H1 (cell line): ENCODE data around the gene EFCAB6. TPM values are rescaled to one million over a fixed set of nuclear protein-coding genes. Genes with fewer than 3 reads are reported as not detected.

Source experiments
- CTCF ChIA-PET: fragments of 300-600 bp; sonication (Branson Sonifier 250); formaldehyde crosslinking; loops from one replicate; lab custom pipeline; 2021; ENCODE audit not compliant: partially characterized antibody; lab: Charles Lee
- POLR2A ChIA-PET: fragments of 300-600 bp; sonication (Branson Sonifier 250); formaldehyde crosslinking; loops from one replicate; lab custom pipeline; 2021; ENCODE audit warnings: inconsistent platforms; ENCODE audit not compliant: partially characterized antibody; lab: Charles Lee
- DNase-seq, 2 experiments: peaks; one replicate each; pipeline versions ENCODE4 v3.0.0 to v3.0.0-alpha.2; 2010 to 2022; ENCODE audit warnings: low spot score in 2 of 2, low read depth in 1 of 2, mixed read lengths in 1 of 2
- FAIRE-seq: peaks from 2 replicates; lab custom pipeline; 2011; peaks lifted over from hg19 to GRCh38; lab: Jason Lieb, UNC
- H2AFZ ChIP-seq: 2 replicates; pipeline ENCODE4 v1.8.1; 2012; ENCODE audit warnings: low read length, inconsistent platforms
- H2AK5ac ChIP-seq: 2 replicates; pipeline ENCODE4 v1.6.1; 2013; ENCODE audit warnings: low read depth, low read length
- H2BK120ac ChIP-seq: replicated peaks from 2 replicates; pipeline ENCODE3; 2013; ENCODE audit warnings: low read depth, low read length, inconsistent platforms
- H2BK12ac ChIP-seq: 2 replicates; pipeline ENCODE4 v1.6.1; 2013; ENCODE audit warnings: low read depth, low read length
- H2BK15ac ChIP-seq: 2 replicates; pipeline ENCODE4 v1.6.1; 2013; ENCODE audit warnings: low read length
- H2BK20ac ChIP-seq: 2 replicates; pipeline ENCODE4 v1.6.1; 2013; ENCODE audit warnings: low read length
- H2BK5ac ChIP-seq: 2 replicates; pipeline ENCODE4 v1.6.1; 2013; ENCODE audit warnings: low read depth, low read length
- H3K14ac ChIP-seq: 2 replicates; pipeline ENCODE4 v1.6.1; 2013; ENCODE audit warnings: inconsistent platforms; ENCODE audit not compliant: insufficient read length
- H3K18ac ChIP-seq: 2 replicates; pipeline ENCODE4 v1.6.1; 2013; ENCODE audit warnings: low read length; ENCODE audit errors: extremely low read depth
- H3K23ac ChIP-seq: 2 replicates; pipeline ENCODE4 v1.6.1; 2013; ENCODE audit warnings: inconsistent platforms; ENCODE audit not compliant: insufficient read length
- H3K23me2 ChIP-seq: 2 replicates; pipeline ENCODE4 v1.6.1; 2013; ENCODE audit warnings: low read depth, low read length
- H3K27ac ChIP-seq: 2 replicates; pipeline ENCODE4 v1.6.1; 2011; ENCODE audit warnings: low read depth, low read length, inconsistent platforms
- H3K27me3 ChIP-seq, 4 experiments: replicated peaks in 1 of 4; 1 replicate in 1 of 4; 2 replicates in 3 of 4; pipeline versions ENCODE4 v1.6.1 to v1.8.1; 2011 to 2013; ENCODE audit warnings: low read length in 3 of 4, mild to moderate bottlenecking in 3 of 4, inconsistent platforms in 2 of 4, mixed read lengths in 2 of 4, moderate library complexity in 1 of 4; ENCODE audit not compliant: control insufficient read depth in 3 of 4, insufficient read depth in 3 of 4; ENCODE audit errors: extremely low read depth in 1 of 4
- H3K36me3 ChIP-seq, 4 experiments: 2 replicates each; pipeline versions ENCODE4 v1.6.1 to v1.8.1; 2011 to 2013; ENCODE audit warnings: mild to moderate bottlenecking in 4 of 4, low read length in 3 of 4, moderate library complexity in 2 of 4, control low read depth in 1 of 4, inconsistent platforms in 1 of 4; ENCODE audit not compliant: insufficient read depth in 4 of 4, control insufficient read depth in 2 of 4
- H3K4ac ChIP-seq: replicated peaks from 2 replicates; pipeline ENCODE3; 2013; ENCODE audit warnings: low read length, low read depth, mixed read lengths, inconsistent platforms; ENCODE audit not compliant: insufficient read length
- H3K4me1 ChIP-seq, 4 experiments: replicated peaks in 1 of 4; 1 replicate in 1 of 4; 2 replicates in 3 of 4; pipeline versions ENCODE4 v1.6.1 to v1.8.1; 2011 to 2013; ENCODE audit warnings: low read length in 3 of 4, inconsistent platforms in 2 of 4, mixed read lengths in 1 of 4; ENCODE audit not compliant: insufficient read depth in 4 of 4, control insufficient read depth in 3 of 4
- H3K4me2 ChIP-seq, 2 experiments: 2 replicates each; pipeline versions ENCODE4 v1.6.1 to v1.8.1; 2011 to 2013; ENCODE audit warnings: low read depth in 2 of 2, low read length in 2 of 2, control low read depth in 1 of 2, inconsistent platforms in 1 of 2, mild to moderate bottlenecking in 1 of 2; ENCODE audit not compliant: insufficient read depth in 1 of 2
- H3K4me3 ChIP-seq, 4 experiments: fragments of 200-600, 300-600 bp in 1 of 4; sonication (generic), shearing (Covaris generic), sonication (Bioruptor Twin) in 1 of 4; 2 replicates each; pipeline versions ENCODE4 v1.5.1 to v1.8.1; 2011 to 2016; ENCODE audit warnings: low read length in 4 of 4, low read depth in 3 of 4, control low read depth in 2 of 4, inconsistent platforms in 2 of 4, mild to moderate bottlenecking in 2 of 4, mixed read lengths in 1 of 4, moderate library complexity in 1 of 4; ENCODE audit not compliant: insufficient read depth in 2 of 4; ENCODE audit errors: extremely low read depth in 1 of 4
- H3K56ac ChIP-seq: replicated peaks from 2 replicates; pipeline ENCODE3; 2013; ENCODE audit warnings: low read depth, mild to moderate bottlenecking, mixed read lengths, low read length, inconsistent platforms; ENCODE audit not compliant: insufficient read length
- H3K79me1 ChIP-seq: 2 replicates; pipeline ENCODE4 v1.6.1; 2013; ENCODE audit warnings: low read depth, low read length, control low read depth
- H3K79me2 ChIP-seq, 2 experiments: 2 replicates each; pipeline versions ENCODE4 v1.6.1 to v1.8.1; 2012 to 2013; ENCODE audit warnings: low read length in 2 of 2, mild to moderate bottlenecking in 2 of 2, inconsistent platforms in 1 of 2; ENCODE audit not compliant: insufficient read depth in 2 of 2, control insufficient read depth in 1 of 2
- H3K9ac ChIP-seq, 4 experiments: replicated peaks in 1 of 4; 1 replicate in 1 of 4; 2 replicates in 3 of 4; pipeline versions ENCODE4 v1.6.1 to v1.8.1; 2011 to 2013; ENCODE audit warnings: low read depth in 3 of 4, low read length in 3 of 4, control low read depth in 2 of 4, mild to moderate bottlenecking in 2 of 4, moderate library complexity in 2 of 4, inconsistent platforms in 1 of 4; ENCODE audit errors: extremely low read depth in 1 of 4
- H3K9me3 ChIP-seq, 2 experiments: 2 replicates each; pipeline versions ENCODE4 v1.6.1 to v1.8.1; 2012 to 2013; ENCODE audit warnings: mild to moderate bottlenecking in 2 of 2, moderate library complexity in 2 of 2, control low read depth in 1 of 2, inconsistent platforms in 1 of 2, low read depth in 1 of 2, low read length in 1 of 2, mixed read lengths in 1 of 2; ENCODE audit not compliant: insufficient read depth in 2 of 2
- H4K20me1 ChIP-seq, 2 experiments: replicated peaks in 1 of 2; 2 replicates each; pipeline versions ENCODE3 to v1.8.1; 2011 to 2013; ENCODE audit warnings: inconsistent platforms in 2 of 2, low read length in 2 of 2, mild to moderate bottlenecking in 1 of 2; ENCODE audit not compliant: insufficient read depth in 2 of 2, control insufficient read depth in 1 of 2
- H4K5ac ChIP-seq: 2 replicates; pipeline ENCODE4 v1.6.1; 2013; ENCODE audit warnings: low read length, low read depth, mixed read lengths, inconsistent platforms; ENCODE audit not compliant: insufficient read length
- H4K8ac ChIP-seq: 2 replicates; pipeline ENCODE4 v1.8.0; 2013; ENCODE audit warnings: mild to moderate bottlenecking, moderate library complexity, low read length, inconsistent platforms; ENCODE audit not compliant: insufficient read depth; ENCODE audit errors: extremely low read depth
- H4K91ac ChIP-seq: replicated peaks from 2 replicates; pipeline ENCODE3; 2013; ENCODE audit warnings: low read length, mixed read lengths, inconsistent platforms; ENCODE audit not compliant: insufficient read length
- BACH1 ChIP-seq: IDR thresholded peaks from 2 replicates; pipeline ENCODE4 v1.6.1; 2012; ENCODE audit warnings: low read length, improper control_type of control experiment
- CBX5 ChIP-seq: fragments of 300-800, 300-1000 bp; sonication (generic); IDR thresholded peaks from 2 replicates; pipeline ENCODE4 v1.7.1; 2016; ENCODE audit warnings: antibody characterized with exemption, low read length, low read depth
- CHD1 ChIP-seq: IDR thresholded peaks from 2 replicates; pipeline ENCODE4 v1.6.1; 2012; ENCODE audit warnings: low read depth, low read length, improper control_type of control experiment
- CHD2 ChIP-seq: IDR thresholded peaks from 2 replicates; pipeline ENCODE4 v1.6.1; 2012; ENCODE audit warnings: low read length, improper control_type of control experiment
- CTBP2 ChIP-seq: IDR thresholded peaks from 2 replicates; pipeline ENCODE4 v1.7.0; 2011; ENCODE audit warnings: borderline replicate concordance, mild to moderate bottlenecking, moderate library complexity, mixed read lengths, low read length; ENCODE audit not compliant: insufficient read depth, insufficient read length
- E2F6 ChIP-seq: IDR thresholded peaks from 2 replicates; pipeline ENCODE4 v1.6.1; 2012; ENCODE audit warnings: inconsistent platforms
- FOSL1 ChIP-seq: IDR thresholded peaks from 2 replicates; pipeline ENCODE4 v1.6.1; 2011; ENCODE audit warnings: mild to moderate bottlenecking, low read depth, low read length, moderate library complexity; ENCODE audit not compliant: insufficient read depth
- KDM1A ChIP-seq: fragments of 200-600, 300-600 bp; sonication (generic); IDR thresholded peaks from 2 replicates; pipeline ENCODE4 v1.7.1; 2016; ENCODE audit warnings: mild to moderate bottlenecking, low read length, borderline replicate concordance
- MAX ChIP-seq: IDR thresholded peaks from 2 replicates; pipeline ENCODE4 v1.6.1; 2012; ENCODE audit warnings: inconsistent platforms
- POU5F1 ChIP-seq: IDR thresholded peaks from 2 replicates; pipeline ENCODE4 v1.6.1; 2011; ENCODE audit warnings: low read depth, mild to moderate bottlenecking, low read length, moderate library complexity
- RBBP5 ChIP-seq: IDR thresholded peaks from 2 replicates; pipeline ENCODE4 v1.7.1; 2012; ENCODE audit warnings: low read depth, mild to moderate bottlenecking, inconsistent platforms, low read length, moderate library complexity, borderline replicate concordance
- SUZ12 ChIP-seq: fragments of 200-600 bp; sonication (generic); IDR thresholded peaks from 2 replicates; pipeline ENCODE4 v1.6.1; 2012; ENCODE audit warnings: mild to moderate bottlenecking, inconsistent platforms, low read length, moderate library complexity, mixed read lengths
- TAF1 ChIP-seq: IDR thresholded peaks from 2 replicates; pipeline ENCODE4 v1.6.1; 2011; ENCODE audit warnings: mild to moderate bottlenecking, low read depth, low read length
- WGBS, 2 experiments: shearing (Covaris generic) in 1 of 2; methylation state at CpG; one replicate each; pipeline versions ENCODE4 v1.1.6 to v1.1.7; 2013 to 2015; ENCODE audit warnings: low lambda C conversion rate in 2 of 2, mixed read lengths in 2 of 2, inconsistent platforms in 1 of 2, low coverage in 1 of 2, missing lambda C conversion rate in 1 of 2; ENCODE audit not compliant: insufficient replicate concordance in 2 of 2, insufficient coverage in 1 of 2, insufficient read length in 1 of 2; ENCODE audit errors: extremely low coverage in 1 of 2, missing lambda C conversion rate in 1 of 2; 5-methylcytosine and 5-hydroxymethylcytosine counted together
- polyA plus RNA-seq, 7 experiments: library from polyadenylated mRNA; depleted of rRNA in 3 of 7; stranded (reverse) in 5 of 7; unstranded in 2 of 7; fragments of >200 nt in 5 of 7; fragments of 200-250 nt in 2 of 7; gene quantifications; 1 replicate in 5 of 7; 2 replicates in 1 of 7; 4 replicates in 1 of 7; pipeline versions ENCODE4 v1.2.1 to v1.2.3, GENCODE V29; 2011 to 2013; ENCODE audit warnings: missing spikeins in 2 of 7, mixed read lengths in 2 of 7
- total RNA-seq: library from RNA; stranded (reverse); fragmentation: NEBNext Ultra II Directional; extraction: Animal tissue kit (Norgen Biotek cat#: 25700); gene quantifications from 2 replicates; pipeline ENCODE4 v1.2.1, GENCODE V29; 2021

EFCAB6 gene
- total and polyA plus RNA-seq, 2 of the 8 experiments (the other 6 are each of a cell fraction or from before 2014, with no cell fraction given), result 0.32 to 1.7 TPM

GRCh38 chr22:43526946-43527345 lies 285.2 kb downstream of the EFCAB6 start:
- Histone ChIP-seq H3K79me2 (no peaks in the 10 kb centered on the region), H2BK12ac (0 out of 2 replicates have a peak overlapping the region, but pooled peaks have one; percentile 39), H3K79me1 (no peaks in the 10 kb centered on the region), H4K5ac (no peak overlapping the region), H3K18ac (no peak overlapping the region), H2BK20ac (no peak overlapping the region), H3K27me3 (no peaks in the 10 kb centered on the region), H4K91ac (no peak overlapping the region), H4K8ac (no peak overlapping the region), H2AK5ac (no peak overlapping the region), H3K36me3 (no peaks in the 10 kb centered on the region), H3K27ac (no peak overlapping the region), H3K14ac (no peak overlapping the region), H3K4me1 (no peaks in the 10 kb centered on the region; a peak in 2 of 7 replicates), H3K56ac (no peak overlapping the region), H3K9me3 (no peaks in the 10 kb centered on the region), H3K9ac (no peak overlapping the region), H2BK15ac (no peak overlapping the region), H3K23me2 (no peaks in the 10 kb centered on the region; the same call in 1 of the 2 replicates), H3K4me2 (no peak overlapping the region), H2BK120ac (no peak overlapping the region), H2AFZ (no peak overlapping the region), H3K23ac (no peak overlapping the region), H3K4me3 (no peak overlapping the region), H2BK5ac (no peak overlapping the region), H3K4ac (no peak overlapping the region), H4K20me1 (no peaks in the 10 kb centered on the region)
- POLR2A ChIA-PET, result no interaction called here
- 94% methylated on average over 5 of the region's 5 CpGs; no CpG with 5 or more reads in 1 of the 2 experiments for WGBS, 2 experiments
- DNase-seq (no peak), FAIRE-seq (no peak)
- CTCF ChIA-PET, result interaction anchor here (1.4 kb wide), 1 partner anchor 11 kb away, joined by 5 read pairs; no protein-coding TSS in a partner anchor
- TF ChIP-seq CHD1, result no peak
- TF ChIP-seq CHD2, result no peak
- no peak for TF ChIP-seq CTBP2
- TF ChIP-seq MAX, result no peak
- no peak for TF ChIP-seq BACH1
- TF ChIP-seq KDM1A, result no peak
- TF ChIP-seq FOSL1, result no peak
- TF ChIP-seq POU5F1, result no peak
- TF ChIP-seq RBBP5, result no peak
- TF ChIP-seq CBX5, result no peak
- TF ChIP-seq TAF1, result no peak
- TF ChIP-seq SUZ12, result no peak
- TF ChIP-seq E2F6, result no peak
